IPS-NIHi11 (cell line): Measurements from ENCODE around the gene ARHGEF7.

Source experiments
- DNase-seq: peaks from one replicate; pipeline ENCODE4 v3.0.0; 2012; ENCODE audit warnings: mixed read lengths, low spot score

The ARHGEF7 gene

DNA sequence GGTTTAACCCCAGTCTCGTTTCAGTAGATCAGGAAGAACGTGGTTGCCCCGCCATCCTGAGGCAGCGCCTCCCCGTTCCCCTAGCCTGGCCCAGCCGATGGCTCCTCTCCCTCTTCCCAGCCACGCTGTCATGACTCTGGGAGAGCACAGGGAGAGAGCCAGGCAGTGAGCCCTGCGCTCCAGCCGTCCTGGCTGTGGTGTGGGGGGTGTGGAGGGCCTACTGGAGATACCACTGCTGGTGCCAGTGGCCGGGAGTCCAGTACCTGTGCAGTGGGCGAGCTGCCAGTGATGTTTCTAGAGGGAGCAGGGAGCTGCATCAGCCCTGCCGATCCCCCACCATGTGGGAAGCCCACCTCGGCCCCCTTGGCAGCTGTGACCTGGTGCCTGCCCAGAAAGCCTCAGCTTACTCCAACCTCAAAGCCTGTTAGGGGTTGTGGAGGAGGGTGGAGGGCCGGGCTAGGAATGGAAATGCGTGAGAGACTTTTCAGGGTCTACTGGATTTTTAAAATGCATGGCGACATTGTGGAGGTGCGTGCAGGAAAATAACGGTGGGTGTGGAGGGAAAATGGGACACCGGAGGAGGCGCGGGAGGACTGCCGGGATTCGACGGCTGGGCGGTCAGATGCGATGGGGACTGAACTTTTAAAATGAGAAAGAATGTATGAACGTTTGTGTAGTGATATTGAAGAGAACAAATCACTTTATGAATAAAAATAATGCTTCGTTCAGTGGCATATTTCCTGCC, 210.2 kb downstream of the ARHGEF7 start:
- DNase-seq: no peak

DNA sequence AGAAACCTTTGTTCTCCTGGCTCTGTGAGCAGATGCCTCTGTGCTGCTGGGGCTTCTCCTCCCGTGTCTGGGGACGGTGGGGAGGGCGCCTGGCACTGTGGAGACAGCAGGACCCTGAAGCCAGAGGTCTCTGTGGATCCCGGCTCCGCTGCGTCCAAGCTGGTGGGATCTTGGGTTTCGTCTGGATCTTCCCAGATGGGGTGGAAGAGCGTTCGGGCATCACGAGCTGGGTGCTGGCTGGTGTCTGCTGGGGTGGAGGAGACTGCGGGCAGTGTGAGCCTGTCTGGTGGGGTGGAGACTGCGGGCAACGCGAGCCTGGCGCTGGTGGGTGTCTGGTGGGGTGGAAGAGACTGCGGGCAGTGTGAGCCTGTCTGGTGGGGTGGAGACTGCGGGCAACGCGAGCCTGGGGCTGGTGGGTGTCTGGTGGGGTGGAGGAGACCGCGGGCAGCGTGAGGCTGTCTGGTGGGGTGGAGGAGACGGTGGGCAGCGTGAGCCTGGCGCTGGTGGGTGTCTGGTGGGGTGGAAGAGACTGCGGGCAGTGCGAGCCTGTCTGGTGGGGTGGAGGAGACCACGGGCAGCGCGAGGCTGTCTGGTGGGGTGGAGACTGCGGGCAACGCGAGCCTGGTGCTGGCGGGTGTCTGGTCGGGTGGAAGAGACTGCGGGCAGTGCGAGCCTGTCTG, 211.0 kb downstream of the ARHGEF7 start:
- DNase-seq: no peak

DNA sequence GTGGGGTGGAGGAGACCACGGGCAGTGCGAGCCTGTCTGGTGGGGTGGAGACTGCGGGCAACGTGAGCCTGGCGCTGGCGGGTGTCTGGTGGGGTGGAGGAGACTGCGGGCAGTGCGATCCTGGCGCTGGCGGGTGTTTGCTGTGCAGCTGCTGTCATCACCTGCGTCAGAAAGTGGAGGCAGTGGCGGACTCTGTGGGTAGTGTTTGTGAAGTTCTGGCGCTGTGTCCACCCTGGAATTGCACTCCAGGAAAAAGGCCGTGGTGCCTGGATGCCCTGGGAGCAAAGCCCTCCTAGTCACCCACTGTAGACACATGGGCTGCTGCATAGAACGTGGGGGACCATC, 211.5 kb downstream of the ARHGEF7 start:
- no peak for DNase-seq

DNA sequence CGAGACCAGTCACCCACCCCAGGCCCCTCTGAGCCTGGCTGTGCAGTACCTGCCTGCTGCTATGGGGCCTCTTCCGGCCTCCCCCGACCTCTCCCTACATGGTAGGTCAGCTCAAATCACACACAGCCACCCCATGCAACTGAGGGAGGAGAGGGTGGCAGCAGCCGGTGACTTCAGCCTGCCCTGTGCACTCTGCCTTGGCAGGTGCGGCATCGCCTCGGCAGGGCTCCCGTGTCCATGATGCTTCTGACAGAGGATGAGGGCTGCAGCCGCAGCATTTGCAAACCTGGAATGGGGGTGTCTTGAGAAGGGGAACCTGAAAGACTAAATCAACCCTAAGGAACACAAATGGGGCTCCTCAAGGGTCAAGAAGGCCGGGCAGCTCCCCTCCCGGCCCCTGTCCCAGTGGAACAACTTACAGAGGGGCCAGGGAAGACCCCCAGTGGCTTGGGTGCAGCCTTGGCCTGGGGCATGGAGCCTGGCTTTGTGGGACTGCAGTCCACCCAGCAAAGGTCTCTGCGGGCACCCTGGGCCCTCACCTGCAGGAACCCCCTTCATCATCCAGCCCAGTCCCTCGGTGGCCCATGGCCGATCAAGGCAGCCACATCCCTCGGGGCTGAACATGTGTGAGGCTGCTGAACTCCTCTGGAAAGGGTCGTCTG, 212.0 kb downstream of the ARHGEF7 start:
- no peak for DNase-seq

DNA sequence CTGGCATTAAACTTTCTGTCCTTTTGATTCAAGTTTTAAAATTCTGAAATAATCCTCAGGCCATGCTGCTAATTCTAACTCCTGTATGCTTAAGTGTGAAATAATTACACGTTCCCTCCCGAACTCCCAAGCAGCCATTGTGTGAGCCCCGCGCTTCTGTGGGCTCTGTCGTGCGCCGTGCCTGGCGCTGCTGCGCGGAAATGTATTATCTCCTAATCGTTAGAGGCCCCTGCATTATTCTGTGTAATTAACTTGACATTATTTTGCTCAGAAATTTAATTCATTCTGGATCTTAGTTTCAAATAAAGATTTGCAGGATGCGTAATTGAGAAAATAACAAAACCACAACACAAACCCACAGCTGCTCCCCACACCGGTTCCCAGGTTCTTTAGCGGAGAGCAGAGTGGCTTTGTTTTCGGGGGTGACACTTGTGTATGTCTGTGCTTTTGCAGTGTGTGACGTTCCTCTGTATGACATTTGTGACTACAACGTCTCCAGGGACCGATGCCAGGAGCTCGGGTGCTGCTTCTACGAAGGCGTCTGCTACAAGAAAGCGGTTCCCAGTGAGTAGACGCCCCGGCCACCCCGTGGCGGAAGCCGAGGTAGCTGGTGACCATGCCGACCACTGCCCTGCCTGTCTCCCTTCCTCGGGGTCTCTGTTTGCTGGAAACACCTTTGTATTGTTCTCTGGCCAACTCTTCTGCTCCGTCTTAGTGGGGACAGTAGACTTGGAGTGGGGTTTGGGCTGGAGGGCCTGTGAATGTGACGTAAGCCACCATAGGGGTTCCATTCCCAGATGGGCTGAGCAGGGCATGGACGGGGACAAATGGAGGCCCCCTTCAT, 212.8 kb downstream of the ARHGEF7 start:
- no peak for DNase-seq

DNA sequence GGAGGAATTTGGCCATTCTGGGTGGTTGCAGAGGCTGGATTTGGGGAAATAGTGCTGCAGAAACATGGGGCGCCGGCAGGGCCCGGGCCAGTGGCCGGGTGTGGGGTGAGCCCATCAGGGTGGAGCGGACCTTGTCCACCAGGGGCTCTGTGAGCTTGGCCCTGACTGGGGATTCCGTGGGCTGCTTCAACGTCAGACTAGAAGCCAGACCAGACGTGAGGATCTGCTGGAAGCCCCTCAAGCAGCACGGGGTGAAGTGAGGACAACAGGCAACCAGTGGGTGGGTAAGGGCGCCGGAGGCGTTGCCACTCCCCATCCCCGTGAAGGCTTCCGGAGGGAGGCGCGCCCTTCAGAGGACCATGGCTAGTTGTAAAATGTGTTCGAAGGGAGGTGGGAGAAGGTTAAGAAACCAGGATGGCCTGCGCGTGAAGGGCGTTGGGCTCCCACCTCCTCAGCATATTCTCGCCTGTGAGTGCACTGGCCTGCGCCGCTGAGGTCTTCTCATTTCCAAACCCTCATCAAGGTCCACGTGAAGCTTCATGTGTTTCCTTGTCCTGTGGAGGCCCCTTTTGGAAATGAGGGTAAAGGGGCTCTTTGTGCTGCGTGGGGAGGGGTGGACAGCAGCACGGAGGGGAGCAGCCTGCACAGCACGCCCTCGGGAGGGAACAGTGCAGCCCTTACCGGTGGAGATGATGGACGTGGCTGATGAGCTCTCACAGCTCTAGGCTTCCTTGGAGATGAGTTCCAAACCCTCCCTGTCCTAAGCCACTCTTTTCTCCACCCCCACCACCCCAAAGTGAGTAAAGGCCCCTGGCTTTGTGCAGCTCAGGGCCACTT, 213.7 kb downstream of the ARHGEF7 start:
- no peak for DNase-seq

DNA sequence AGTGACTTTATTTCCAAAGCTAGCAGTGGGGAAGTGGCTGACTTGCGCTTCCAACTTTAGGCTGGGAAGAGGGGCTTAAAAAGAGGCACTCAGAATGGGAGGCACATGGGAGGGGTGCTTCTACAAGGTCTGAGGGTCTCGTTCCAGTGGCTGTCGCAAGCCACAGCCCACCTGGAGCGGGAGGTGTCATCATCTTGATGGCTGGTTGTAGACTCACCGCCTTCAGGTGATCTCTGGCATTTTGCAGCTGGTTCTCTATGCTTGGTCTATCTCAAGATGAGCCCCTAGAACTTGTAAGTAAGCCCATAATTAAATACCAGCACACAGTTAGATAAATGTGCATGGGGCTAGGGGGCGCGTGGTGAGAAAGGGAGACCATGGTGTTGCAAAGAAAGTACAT, 214.5 kb downstream of the ARHGEF7 start:
- no peak for DNase-seq

DNA sequence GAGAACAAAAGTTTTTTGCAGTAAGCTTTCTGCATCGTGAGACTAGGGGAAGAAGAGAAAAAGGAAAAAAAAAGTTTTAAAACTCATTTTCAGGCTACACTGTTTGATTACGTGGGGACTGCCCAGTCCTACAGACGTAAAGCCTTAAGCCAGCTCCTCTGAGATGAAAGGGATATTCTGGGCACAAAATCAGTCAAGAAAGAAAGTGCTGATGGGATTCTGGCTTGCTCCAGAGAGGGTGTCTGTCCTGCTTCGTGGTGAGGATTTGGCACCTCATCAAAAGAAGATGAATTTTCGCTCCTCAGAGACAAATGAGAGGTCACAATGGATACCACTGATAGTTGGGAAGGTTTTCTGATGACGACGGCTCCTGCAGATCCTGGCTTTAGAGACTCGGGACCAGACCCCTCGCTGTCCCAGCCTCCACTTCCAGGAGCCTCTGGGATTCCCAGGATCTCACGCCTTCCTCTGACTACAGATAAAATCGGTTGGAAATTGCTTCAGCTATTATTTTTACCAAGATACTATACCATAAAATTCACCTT, 215.0 kb downstream of the ARHGEF7 start:
- DNase-seq: no peak

DNA sequence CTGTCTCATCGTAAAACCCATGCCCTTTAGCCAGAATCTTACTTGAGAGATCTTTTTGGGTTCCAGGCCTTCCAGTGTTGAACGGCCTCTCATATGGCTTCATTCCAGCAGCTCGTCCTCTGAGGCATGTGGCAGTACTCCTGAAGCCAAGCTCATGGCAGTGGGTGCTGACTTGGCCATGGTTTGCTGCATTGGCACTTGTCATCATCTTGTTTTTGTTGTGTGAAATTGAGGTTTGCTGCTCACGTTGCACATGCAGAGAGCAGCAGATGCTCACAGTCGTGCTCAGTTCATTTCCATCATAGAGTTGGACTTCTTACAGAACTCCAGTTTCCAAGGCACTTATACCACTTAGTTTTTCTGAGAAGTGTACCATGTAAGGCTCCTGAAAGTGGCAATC, 220.2 kb downstream of the ARHGEF7 start:
- no peak for DNase-seq

DNA sequence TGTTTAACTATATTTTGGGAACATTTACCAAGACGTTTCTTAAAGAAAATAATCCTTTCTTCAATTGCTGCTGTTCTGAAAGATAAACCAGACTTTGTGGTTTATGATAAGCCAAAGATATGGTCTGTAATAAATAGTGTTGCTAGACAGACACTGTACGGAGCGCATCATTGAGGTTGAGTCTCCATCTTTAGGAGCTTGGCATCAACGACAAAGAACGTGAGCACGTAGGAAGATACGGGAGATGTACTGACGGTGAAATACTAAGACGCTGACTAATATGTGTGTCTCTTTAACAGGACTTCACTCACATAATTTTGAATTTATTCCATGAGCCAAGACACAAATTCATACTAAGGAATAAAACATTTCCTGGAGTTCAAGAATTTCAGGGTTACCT, 221.6 kb downstream of the ARHGEF7 start:
- no peak for DNase-seq

DNA sequence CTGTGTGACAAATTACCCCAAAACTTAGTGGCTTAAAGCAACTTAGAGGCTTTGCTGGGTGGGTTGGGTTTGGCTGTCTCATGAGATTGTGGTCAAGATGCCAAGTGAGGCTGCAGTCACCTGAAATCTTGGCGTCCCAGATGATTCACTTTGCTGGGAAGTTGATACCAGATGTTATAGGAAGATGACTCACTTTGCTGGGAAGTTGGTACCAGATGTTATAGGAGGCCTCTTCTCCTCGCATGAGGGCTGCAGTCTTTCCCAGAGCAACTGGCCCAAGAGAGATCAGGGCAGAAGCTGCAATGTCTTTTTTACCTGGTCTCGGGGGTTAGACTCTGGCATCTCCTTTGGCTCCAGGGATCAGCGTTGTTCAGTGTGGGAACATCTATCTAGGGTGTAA, 222.1 kb downstream of the ARHGEF7 start:
- DNase-seq: no peak

DNA sequence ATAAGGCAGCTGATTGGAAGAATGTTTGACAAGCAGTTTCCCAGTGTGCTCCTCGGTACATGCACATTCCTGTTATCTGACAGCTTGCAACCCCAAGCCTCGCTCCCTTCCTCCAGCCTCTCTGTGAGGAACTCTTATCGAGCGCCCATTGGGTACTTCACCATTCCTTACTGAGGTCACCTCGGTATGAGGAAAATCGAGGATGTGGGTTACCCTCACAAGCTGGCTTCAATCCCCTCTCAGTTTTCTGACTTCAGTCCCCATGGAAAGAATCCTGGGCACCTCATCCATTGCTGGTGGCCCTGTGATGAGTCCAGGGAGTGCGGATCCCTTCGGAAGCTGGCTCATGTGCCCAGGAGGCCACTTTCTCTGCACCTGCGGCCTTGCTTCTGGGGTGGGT, 222.6 kb downstream of the ARHGEF7 start:
- DNase-seq: no peak

DNA sequence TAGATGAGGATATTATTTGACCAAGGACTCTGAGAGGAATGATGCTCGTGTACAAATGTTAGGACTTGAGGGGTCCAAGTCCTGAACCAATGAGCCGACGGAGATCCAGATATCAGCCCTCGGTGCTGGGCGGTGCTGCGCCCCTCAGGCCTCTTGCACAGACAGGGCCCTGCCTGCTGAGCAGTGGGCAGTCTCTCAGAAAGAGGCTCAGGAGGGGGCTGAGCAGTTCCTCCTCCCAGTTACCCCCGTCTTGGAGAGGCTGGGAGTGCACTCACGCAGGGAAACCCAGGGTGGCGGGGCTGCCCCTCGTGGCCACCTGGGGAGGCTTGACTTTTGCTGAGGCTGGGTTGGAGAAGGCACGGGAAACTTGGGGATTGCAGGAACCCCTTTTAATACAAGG, 223.7 kb downstream of the ARHGEF7 start:
- no peak for DNase-seq

DNA sequence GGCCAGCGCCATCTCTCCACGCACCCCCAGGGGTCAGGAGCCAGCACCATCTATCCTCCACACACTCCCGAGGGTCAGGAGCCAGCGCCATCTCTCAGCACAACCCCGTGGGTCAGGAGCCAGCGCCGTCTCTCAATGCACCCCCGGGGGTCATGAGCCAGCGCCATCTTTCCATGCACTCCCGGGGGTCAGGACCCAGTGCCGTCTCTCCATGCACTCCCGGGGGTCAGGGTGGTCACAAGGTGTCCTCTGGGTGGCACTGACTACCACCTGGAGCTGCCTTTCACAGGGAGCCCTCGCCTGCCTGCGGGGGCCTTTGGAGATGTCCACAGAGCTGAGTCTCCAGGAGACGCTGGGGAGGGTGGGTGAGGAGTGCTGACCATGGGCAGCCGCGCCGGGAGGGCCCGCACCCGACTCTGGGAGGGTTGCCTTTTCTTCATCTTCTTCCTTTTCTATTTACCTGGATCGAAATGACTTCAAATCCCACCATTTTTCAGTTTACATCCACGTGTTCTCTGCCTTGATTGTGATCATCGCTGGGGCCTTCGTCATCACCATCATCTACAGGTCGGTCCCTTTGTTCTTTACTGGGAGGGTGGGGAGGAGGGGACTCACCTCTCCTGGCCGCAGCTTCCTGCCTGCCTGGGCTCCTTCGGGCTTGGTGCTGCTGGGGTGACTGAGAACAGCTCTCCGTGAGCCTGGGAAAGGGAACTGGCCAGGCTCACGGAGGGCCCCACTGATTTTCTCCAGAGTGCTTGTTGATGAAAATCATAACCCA, 224.4 kb downstream of the ARHGEF7 start:
- no peak for DNase-seq

DNA sequence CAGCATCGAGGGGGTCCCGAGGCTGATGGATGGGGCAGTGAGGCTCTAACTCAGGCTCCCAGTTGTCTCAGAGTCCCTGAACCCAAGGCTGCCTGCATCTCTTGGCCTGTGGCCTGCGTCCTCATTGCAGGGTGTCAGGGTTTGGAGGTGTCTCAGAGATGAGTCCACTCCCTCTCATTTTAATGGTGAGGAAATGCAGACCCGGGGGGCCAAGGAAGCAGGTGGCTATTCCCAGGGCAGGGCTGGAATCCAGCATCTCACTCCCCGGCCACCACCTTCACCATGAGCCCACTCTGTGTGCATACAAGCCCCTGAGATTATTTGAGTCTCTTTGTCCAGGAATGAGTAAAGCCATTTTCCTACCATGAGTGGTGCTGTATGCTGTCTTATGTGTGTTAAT, 226.8 kb downstream of the ARHGEF7 start:
- DNase-seq: no peak

DNA sequence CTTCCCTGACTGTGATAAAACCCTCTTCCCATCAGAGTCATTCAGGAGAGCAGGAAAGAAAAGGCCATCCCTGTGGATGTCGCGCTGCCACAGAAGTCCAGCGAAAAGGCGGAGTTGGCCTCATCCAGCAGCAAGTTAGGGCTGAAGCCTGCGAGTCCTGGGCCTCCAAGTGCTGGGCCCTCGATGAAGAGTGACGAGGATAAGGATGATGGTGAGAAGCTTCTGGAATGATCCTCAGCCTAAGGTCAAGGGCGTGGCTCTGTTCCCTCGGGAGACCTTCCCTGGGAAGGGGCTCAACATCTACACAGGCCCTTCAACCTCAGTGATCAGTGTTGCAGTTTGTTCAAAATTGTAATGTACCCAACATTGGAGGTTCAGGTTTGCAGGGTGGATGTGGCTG, 227.6 kb downstream of the ARHGEF7 start:
- no peak for DNase-seq

DNA sequence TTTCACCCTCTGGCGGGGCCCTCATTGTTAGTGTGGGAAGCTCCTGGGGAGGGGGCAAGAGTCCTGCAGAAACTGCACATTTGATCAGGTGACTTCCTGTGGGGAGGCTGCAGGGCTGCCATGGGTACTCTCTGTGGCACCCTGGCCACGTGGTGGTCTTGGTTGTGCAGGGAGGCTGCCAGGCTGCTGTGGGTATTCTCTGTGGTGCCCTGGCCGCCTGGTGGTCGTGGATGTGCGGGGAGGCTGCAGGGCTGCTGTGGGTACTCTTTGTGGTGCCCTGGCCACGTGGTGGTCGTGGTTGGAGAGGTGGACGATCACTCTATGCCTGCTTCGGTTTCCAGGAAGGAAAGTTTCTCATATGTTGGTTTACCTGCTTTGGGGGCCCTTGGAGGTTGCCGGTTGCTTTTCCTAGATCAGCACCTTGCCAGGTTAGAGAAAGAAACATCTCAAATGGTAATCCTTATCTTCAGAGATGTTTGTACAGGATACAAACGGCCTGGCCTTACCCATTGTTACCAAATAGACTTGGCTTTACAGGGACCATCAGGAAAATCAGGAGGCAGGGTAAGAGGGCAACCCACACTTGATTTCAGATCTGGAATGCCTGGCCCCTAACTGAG, 228.2 kb downstream of the ARHGEF7 start:
- DNase-seq: no peak

DNA sequence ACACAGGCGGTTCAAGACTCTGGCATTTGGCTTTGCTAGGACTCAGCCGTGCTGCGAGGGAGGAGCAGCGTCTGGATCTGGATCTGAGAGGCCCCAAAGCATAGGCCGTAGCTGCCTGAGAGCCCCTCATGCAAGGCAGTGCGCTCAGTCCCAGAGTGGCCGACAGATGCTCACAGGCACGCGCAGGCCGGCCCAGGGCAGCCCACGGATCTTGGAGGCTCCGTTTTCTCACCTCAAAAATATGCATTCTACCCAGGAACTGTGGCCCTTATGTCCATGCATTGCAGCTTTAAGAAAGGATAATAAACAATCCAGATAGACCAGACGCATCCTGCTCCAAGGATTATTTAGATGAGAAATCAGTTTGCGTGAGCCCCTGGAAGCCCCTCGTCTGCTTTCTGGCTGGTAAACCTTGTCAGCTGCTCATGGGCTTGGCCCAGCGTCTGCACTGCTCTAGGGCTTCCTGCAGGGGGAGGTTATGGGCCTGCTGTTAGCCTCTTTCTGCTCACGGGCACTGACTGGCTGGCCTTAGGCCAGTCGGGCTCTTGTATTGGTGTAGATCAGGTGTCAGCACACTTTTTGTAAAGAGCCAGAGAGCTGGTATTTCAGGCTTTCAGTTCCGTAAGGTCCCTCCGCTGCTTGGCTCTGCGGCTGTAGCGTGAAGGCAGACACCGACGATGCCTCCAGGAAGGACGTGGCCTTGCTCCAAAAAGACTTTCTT, 229.5 kb downstream of the ARHGEF7 start:
- peak; percentile 92 for DNase-seq

DNA sequence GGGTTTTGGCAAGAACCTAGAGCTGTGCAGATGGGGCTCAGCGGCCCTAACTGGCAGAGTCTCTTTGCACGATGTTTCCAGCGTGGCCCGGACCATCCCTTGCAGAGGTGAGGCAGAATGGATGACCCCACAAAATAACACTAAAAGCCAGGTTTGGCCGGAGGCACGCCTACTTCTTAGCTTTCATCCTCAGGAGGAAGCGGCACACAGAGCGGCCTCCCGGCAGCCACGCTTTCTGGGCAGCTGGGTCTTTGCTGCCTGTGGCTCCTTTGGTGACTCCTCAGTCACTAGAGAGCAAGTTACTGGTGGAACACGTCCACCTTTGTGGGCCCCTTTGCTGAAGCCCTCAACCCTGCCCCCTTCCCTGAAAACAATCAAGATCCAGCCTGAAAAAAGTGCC, 230.6 kb downstream of the ARHGEF7 start:
- no peak for DNase-seq
